Anterior cingulate cortex (tissue), 58 donors: ENCODE results near the gene PDIA5.
"Not testable (repeated sequence)": the region's sequence is repeated elsewhere in the genome, so short reads cannot be mapped to it uniquely, and the experiment has no call there.

ENCODE experiments used
- DNase-seq, 58 donors: peaks; one replicate each; lab custom pipeline; 2025; lab: John Stamatoyannopoulos, UW

PDIA5 gene

DNA sequence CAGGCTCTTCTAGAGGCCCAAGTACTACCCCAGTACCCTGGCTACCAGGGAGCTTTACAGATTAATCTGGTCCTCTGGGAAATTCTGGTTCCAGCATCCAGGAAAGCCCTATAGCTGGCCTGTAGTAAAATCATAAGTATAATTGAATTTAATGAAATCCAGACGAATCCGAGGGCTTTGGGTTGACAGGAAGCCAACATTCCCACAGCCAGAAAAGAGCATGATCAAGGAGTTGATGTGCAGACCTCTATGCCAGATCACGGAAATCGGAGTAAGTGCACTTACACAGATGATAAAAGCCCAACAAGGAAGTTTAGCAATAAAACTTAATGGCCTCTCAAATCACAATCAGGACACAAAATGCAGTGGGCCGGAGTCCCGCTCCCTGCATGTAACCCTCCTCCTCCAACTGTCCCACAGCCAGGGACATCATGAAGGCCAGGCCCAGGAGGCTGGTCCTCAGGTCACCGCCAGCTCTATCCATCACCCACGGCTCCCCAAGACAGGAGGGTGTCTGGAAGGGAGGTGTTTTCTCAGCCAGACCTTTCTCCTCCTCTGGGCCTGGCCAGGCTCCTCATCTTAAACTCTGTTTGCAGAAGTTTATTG is 72.1 kb downstream of the PDIA5 start:
- DNase-seq, result no peak

DNA sequence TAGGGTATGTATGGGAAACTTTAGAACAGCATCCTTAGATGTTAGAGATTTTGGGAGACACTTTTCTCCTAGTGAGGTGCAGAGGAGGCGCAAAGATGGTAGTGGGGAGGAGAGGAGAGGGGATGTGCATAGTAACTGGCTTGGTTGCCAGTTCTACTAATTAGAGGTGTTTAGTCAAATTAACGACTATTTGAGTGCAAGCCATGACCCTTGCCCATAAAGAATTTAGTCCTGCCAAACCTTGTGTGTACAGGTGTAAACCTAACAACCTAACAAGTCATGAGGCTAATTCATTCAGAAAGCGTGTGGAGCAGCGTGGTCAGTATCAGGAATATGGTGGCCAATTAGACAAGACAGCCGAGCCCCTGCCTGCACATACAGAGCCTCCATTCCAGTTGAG is 72.7 kb downstream of the PDIA5 start:
- no peak for DNase-seq

DNA sequence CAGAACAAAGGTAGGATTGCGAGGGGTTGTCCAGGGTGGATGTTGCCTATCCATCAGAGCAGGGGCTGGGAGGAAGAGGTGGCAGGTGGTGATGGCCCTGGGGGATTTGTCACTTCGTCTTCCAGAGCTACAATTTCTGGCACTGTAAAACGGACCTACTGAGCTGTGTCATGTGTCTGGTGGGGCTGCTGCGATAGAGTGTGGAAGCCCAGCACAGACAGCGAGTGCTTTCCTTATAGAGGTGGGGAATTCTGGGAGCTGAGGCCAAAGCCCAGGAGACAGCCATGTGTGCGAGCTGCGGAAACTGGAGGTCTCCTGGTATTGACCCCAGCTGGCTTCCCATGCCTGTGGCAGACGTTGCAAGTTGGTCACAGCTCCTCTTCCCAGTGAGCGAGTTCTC is 73.7 kb downstream of the PDIA5 start:
- no peak for DNase-seq

DNA sequence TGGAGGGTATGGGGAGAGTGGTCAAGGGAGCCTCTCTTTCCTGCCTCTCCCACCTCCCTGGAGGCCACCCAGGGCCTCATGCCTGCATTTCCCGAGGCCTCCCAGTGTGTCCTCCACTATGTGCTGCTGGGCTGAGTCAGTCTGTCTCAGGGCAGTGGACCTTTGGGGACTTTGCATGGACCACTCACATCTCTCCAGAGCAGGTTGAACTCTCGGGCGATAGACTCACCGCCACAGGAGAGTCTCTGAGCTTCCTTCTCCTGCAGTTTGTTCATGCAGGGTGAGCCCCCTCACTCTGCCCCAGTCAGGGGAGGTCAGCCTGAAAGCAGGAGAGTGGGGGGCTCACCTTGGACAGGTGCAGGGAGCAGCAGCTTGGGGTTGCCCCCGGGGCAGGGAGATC is 74.5 kb downstream of the PDIA5 start:
- no peak for DNase-seq

DNA sequence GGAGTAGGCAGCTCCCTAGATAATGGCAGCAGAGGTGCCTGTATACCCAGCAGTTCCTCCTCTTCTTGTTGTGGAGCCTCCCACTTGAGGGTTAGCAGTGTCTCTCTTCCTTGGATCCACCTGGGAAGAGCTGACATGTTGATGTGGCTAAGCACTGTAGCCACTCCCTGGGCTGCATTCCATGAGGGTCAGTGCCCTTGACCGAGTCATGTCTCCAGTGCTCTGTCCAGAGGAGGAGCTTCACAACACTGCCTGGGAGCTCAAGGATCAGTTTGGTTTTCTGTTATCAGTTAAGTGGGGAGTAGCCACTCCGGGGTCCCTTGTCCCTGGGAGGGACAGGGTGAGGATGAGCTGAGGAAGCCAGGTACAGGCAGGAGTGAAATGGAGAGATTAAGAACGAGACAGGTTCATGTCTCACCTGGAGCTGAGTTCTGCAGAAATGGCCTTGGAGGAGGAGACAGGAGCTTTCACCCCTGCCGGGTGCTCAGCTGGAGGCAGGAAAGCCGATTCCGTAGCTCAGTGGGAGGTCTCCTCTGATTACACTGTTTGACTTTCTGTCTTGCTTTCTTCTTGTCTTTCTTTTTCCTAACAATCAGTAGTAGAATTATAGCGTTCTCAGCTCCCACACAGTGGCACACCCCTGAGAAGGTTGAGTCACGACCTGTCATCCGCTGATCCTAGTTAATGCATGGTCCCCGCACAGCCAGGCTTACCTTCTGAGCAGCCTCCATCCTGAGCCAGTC is 77.0 kb downstream of the PDIA5 start:
- DNase-seq, result peak in 1 of 58 donors; percentile 48

DNA sequence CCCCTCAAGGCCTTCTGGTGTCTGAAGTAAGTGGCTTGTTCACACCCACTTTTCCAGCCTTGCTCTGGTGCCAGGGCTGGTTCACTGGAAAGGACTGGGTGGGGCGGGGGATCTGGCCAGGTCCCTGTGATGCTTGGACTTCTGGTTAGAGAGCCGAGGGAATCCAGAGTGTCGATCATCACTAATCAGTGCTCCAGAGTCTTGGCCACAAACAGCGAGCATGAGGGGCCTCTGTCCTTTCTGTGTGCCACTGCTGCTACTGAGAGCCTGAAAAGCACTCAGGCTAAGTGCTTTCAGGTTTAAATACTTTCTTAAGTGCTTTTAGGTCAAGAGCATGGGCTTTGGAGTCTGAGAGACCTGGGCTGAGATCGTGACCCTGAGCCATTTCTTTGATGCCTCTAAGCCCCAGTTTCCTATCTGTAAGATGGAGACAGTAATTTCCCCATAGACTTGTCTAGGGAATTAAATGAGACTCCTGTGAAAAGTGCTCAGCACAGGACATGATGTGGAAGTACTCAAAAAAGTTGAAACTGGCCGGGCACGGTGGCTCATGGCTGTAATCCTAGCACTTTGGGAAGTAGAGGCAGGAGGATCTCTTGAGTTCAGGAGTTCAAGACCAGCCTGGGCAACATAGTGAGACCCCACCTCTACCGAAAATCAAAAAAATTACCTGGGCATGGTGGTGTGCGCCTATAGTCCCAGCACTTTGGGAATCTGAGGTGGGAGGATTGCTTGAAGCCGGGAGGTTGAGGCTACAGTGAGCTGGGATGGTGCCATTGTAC is 81.1 kb downstream of the PDIA5 start:
- no peak for DNase-seq

DNA sequence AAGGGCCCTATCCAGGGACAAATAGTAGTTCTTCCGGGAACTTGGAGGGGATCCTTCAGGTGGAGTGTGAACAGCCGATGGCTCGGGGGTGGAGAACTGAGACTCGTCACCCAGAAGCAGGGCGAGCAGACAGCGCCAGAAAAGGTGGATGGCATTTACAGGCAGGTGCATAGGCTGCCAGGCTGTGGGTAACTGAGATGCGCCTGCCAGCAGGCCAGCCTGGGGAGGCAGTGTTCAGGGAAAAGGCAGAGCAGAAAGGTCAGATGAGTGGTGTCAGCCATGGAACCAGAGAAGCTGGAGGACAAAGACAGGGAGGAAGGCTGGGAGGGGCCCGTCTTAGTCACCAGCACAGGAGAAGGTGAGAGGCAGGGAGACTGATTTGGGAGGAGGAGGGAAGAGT is 81.9 kb downstream of the PDIA5 start:
- DNase-seq, result no peak

DNA sequence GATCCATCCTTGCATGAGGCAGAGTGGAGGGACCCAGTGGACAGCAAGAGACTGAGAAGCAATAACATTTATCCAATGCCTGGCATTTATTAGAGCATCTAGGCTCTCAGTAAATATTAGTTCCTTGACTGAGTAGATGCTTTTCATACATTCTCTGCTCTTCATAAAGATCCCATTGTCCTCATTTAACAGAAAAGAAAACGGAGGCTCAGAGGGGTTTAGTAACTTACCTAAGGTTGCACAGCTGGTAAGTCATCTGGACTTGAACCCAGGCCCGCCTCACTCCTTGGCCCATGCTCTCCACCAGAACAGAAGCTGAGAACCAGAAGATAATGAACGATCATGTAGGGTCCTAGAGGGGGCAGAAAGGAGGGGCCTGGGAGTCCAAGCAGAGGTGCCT is 82.7 kb downstream of the PDIA5 start:
- no peak for DNase-seq

DNA sequence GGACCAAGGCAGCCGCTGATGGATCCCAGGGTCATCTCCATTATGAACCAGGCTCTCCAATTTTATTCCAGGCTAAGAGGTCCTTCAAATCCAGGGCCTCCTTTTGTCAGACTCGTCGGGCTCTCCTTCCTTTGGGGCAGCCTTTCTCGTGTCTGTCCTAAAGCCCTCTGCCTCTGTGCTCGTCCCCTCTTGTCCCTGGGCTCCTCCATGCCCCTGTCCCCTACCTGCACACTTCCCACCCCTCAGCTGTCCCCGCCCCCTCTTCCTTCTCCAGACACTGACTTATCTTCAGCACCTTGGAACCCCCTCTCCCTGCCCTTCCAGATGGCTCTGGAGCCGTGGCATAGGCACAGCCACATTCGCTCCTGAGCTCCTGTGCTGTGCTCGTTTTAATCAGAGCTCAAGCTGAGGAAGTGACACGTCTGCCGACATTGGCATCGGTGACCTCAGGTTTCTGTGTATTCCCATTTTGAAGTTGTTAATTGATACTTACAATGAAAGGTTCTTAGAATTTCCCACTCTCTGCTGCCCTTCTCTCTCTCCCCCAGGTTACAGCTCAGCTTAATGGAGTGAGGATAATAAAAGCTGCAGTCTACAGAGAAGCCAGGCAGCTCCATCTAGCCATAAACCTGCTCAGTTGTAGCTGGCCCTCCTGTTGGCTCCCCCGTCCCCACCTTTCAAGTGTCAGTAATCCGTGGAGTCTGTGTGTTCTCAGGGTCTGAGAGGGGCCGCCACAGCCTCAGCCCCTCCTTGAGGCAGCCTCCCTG is 83.8 kb downstream of the PDIA5 start:
- DNase-seq, result no peak

DNA sequence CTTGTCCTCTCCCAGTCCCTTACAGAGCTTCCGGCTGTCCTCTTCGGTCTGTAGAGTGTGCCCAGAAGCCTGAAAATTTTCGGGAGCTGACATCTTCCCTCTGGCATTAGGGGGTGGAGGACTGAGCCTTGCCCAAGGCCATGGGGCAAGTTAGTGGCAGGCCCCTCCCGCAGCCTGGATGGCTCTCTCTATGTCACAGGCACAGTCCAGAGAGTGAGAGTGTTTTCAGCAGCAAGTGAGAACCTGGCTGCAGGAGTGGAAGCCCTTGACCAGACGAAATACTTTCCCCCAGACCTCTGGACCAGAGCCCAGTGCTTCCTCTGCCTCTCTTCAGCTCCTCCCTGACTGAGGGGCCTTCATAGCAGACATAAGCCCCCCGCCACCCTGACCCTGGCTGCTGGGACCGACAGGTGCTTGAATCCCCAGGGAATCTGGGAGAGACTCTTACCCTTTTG is 84.5 kb downstream of the PDIA5 start:
- DNase-seq, result no peak

DNA sequence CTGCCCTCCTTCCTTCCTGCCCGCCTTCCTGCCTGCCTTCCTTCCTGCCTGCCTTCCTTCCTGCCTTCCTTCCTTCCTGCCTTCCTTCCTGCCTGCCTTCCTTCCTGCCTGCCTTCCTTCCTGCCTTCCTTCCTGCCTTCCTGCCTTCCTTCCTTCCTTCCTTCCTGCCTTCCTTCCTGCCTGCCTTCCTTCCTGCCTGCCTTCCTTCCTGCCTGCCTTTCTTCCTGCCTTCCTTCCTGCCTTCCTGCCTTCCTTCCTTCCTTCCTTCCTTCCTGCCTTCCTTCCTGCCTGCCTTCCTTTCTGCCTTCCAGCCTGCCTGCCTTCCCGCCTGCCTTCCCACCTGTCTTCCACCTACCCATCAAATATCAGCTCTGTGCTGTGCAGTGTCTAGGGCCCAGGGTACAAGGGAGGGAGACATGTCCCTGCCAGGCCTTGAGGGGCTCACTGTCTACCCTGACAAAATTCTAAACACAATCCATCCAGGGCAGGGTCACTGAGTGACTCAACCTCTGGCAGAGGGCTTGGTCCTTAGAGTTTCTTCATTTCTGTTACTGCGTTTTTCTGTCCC is 85.1 kb downstream of the PDIA5 start:
- DNase-seq, result not testable (repeated sequence)

DNA sequence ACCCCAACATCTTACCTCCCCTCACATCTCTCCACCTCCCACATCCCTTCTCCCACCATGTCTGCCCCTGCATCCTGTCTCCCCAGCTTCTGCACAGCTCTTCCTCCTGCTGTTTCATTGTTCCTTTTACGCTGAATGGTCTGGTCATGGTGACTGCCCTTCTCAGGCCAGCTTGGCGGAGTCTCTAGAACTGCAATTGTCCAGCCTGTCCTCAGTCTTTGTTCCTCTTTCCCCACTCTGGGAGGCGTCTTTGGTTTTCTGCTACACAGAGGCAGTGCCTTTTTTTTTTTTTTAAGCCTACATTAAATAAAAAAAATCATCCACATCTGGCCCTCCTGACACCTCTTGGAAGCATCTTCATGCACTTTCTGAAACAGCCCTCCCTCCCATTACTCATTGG is 85.9 kb downstream of the PDIA5 start:
- peak in 8 of 58 donors; percentile 8 to 35 (median 13) for DNase-seq

DNA sequence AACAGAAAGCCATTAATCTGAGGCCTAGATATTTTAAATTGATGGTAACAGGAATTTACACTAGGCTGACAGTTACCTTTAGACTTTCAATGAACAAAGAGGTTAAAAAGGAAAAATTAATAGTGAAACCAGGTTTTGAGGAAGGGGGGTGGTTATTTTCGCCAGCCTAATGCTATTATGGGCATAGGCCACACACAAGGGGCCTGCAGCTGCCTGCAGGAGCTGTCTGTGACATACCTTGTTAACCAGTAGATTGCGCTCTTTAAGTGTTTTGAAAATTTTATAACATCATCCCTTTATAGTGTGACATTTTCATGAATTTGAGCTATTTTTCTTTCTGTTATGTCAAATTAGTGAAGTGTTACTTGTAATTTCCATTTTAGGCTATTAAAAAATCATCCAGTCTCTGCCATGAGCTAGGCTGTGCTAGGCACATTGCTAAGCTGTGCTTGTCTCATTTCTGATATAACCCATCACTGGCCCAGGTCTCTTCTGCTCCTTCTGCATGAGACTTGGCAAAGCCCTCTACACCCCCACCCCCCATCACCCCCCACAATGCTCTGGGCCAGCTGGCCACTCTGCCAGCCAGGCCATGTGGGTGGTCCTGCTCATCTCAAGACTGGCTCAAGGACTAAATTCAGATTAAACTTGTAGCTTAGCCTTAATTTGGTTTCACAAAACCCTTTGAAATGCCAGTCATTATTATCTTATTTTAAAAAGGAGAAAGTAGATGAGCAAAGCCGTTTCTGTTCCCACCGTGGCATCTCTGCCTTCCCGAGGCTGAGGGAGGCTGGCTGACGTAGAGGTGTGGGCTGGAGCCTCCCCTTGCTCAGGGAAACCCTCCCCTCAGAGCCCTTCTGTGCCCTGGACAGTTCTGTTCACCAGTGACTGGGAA is 86.5 kb downstream of the PDIA5 start:
- no peak for DNase-seq

DNA sequence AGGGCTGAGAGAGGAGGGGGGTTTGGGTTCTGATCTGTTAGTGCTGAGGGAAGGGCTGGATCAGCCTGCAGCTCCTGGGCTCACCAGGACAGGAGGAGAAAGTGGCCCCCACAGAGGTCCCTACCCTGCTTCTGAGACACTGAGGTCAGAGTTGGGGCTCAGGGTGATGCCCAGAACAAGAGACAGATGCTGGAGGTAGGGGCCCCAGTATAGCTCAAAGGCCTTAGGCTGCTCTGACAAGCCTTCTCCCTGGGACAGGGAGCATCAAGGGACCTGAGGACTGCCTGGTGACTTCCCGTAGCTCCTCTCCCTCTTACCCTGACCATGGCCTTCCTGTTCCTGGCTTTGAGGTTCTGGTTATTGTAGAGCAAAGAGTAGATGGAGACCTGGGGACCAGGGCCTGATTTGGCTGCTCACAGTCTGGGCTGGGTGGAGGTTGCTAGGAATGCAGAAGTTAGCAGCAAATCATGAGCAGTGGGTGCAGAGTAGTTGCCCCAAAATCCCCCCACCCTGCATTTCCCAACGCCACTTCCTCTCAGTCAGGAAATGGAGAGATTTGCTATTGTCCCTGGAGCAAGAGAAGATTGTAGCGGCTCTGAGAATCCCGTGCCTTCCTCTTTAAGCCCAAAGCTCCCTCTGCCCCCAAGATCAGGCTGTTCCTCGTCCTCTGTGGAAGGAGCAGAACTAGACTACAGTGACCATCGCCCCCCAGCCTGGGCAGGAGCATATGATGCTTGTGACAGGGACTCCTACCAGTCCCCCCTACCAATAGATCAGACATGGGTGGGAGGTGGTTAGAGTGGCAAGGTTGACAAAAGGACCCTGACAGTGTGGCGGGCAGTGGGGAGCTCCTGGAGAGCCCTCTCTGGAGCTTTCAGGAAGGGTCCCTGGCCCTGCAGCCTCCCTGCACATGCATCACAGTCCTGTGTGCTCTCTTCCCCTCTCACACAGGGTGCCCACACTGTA is 87.5 kb downstream of the PDIA5 start:
- DNase-seq, result peak in 1 of 58 donors; percentile 16

DNA sequence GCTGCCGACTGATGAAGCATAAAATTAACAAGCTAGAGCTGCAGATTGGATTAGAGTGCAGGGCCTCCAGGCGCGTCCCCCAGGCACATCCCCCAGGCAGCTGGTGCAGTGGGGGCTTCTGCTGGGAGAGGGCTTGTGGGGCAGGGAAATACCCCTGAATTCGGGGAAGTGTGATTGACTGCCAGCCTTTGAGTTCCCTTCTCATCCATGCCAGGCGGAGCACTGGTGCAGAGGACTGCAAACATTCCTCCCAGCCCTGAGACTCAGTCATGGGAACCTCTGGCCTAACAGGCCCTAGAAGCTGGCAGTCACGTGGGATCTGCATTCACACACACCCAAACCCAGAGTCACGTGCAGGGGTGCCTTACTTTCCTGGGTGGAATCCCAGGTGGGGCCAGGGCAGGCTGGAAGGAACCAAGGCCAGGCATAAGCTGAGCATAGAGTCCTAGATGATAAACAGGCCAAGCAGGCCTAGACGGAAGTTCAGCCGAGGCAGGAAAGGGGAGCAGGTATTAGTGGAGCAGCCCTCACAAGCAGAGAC is 88.7 kb downstream of the PDIA5 start:
- DNase-seq, result peak in 2 of 58 donors; percentile 28 to 50

DNA sequence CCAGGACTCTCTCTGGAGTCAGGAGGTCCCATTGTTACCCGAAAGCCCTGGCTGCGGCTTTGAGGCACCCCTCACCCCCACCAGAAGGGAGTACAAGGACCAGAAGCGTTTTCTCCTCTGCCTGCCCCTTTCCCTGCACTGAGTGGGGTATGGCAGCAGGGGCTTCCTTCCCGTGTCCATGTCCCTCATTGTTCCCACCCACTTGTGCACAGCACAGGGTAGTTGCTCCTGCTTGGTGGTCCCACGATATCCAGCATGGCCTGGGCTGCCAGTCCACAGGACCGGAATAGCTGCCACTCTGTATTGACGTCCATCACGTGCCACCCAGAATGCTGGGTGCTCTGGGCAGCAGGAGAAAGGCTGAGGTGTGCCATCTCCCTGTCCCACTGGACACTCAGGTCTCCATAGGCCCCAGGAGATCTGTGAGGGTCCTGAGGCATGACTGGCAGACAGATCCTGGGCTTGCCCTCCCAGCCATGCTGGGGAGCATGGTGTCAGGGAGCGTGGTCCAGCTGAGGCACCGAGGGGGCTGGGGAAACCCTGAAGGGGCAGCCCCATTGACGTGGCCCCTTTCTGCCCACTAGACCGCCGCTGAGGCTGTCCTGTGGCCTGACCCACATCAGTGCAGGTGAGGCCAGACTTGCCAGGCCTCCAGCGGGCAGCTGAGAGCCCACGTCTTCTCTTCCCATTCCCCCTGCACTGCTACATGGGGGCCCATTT is 89.6 kb downstream of the PDIA5 start:
- DNase-seq, result no peak

DNA sequence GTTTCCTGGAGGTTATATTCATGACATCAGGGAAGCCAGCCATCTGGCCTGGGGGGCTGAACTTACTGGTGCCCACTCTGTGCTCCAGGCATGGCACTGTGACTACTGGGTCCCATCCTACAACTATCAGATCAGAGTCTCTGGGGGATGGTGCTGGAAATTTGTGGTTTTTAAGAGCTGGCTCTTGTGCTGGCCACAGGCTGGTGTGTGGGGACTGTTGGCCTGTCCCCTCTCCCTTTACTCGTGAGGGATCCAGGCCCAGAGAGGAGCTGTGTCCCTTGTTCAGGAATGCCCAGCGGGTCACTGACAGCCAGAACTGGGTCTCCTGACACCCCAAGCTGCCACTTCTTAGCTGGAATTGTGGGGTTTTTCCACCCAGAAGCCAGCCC is 90.4 kb downstream of the PDIA5 start:
- no peak for DNase-seq
